Measurements from ENCODE around the gene KRT31.
"Not testable (repeated sequence)": the region's sequence is repeated elsewhere in the genome, so short reads cannot be mapped to it uniquely, and the experiment has no call there.

The KRT31 gene

GRCh38 chr17:41403404-41404023 is 6.1 kb upstream of the KRT31 start:
- Histone ChIP-seq H3K27me3 (ENCODE audit: insufficient read depth, poor library complexity, severe bottlenecking) (no peaks in the 10 kb centered on the region), H3K4me3 (ENCODE audit: severe bottlenecking) (no peak overlapping the region), H3K9me3 (ENCODE audit: severe bottlenecking) (no peaks in the 10 kb centered on the region), H3K4me1 (ENCODE audit: insufficient read depth, poor library complexity, severe bottlenecking) (peaks cover 17% of the 10 kb centered on the region), H3K36me3 (ENCODE audit: low read depth) (no peaks in the 10 kb centered on the region), H3K27ac (ENCODE audit: poor library complexity, severe bottlenecking) (no peak overlapping the region)
- ATAC-seq (ENCODE audit: low read depth) (no peak), DNase-seq (ENCODE audit: low spot score) (no peak)
- TF ChIP-seq CTCF (IDR thresholded peaks at IDR 0.05; ENCODE audit: poor library complexity, severe bottlenecking): no peak

- H3K4me1 ChIP-seq (ENCODE audit: insufficient read depth, poor library complexity, severe bottlenecking): peaks cover 17% of the 10 kb centered on the region
- H3K27ac ChIP-seq (ENCODE audit: poor library complexity, severe bottlenecking): no peak overlapping the region
- no peak for TF ChIP-seq CTCF (IDR thresholded peaks at IDR 0.05; ENCODE audit: poor library complexity, severe bottlenecking)
- ATAC-seq (ENCODE audit: low read depth) (no peak), DNase-seq (ENCODE audit: low spot score) (no peak)
- no peaks in the 10 kb centered on the region for H3K27me3 ChIP-seq (ENCODE audit: insufficient read depth, poor library complexity, severe bottlenecking)
- H3K4me3 ChIP-seq (ENCODE audit: severe bottlenecking): no peak overlapping the region
- no peaks in the 10 kb centered on the region for H3K9me3 ChIP-seq (ENCODE audit: severe bottlenecking)
- no peaks in the 10 kb centered on the region for H3K36me3 ChIP-seq (ENCODE audit: low read depth)
Observed at GRCh38 chr17:41402161-41402560, 4.8 kb upstream of the KRT31 start.

GRCh38 chr17:41396340-41396739 is 1.1 kb downstream of the KRT31 start:
- Histone ChIP-seq H3K4me3 (ENCODE audit: severe bottlenecking) (no peak overlapping the region), H3K4me1 (ENCODE audit: insufficient read depth, poor library complexity, severe bottlenecking) (peaks cover 8% of the 10 kb centered on the region), H3K9me3 (ENCODE audit: severe bottlenecking) (no peaks in the 10 kb centered on the region), H3K27ac (ENCODE audit: poor library complexity, severe bottlenecking) (no peak overlapping the region), H3K27me3 (ENCODE audit: insufficient read depth, poor library complexity, severe bottlenecking) (no peaks in the 10 kb centered on the region), H3K36me3 (ENCODE audit: low read depth) (no peaks in the 10 kb centered on the region)
- TF ChIP-seq CTCF (IDR thresholded peaks at IDR 0.05; ENCODE audit: poor library complexity, severe bottlenecking): no peak
- DNase-seq (ENCODE audit: low spot score): no peak
- ATAC-seq (ENCODE audit: low read depth): no peak

- TF ChIP-seq CTCF (IDR thresholded peaks at IDR 0.05; ENCODE audit: poor library complexity, severe bottlenecking): no peak
Observed at GRCh38 chr17:41395611-41396010, 1.8 kb downstream of the KRT31 start.

GRCh38 chr17:41395044-41395443 is 2.4 kb downstream of the KRT31 start:
- not testable (repeated sequence) for DNase-seq (ENCODE audit: low spot score); H3K9me3 ChIP-seq (ENCODE audit: severe bottlenecking); H3K4me3 ChIP-seq (ENCODE audit: severe bottlenecking); H3K4me1 ChIP-seq (ENCODE audit: insufficient read depth, poor library complexity, severe bottlenecking); ATAC-seq (ENCODE audit: low read depth); H3K27me3 ChIP-seq (ENCODE audit: insufficient read depth, poor library complexity, severe bottlenecking); H3K36me3 ChIP-seq (ENCODE audit: low read depth)
- peak overlapping the region; percentile 22 for H3K27ac ChIP-seq (ENCODE audit: poor library complexity, severe bottlenecking)

More at GRCh38 chr17:41395611-41396010, 1.8 kb downstream of the KRT31 start:
- Histone ChIP-seq H3K27ac (ENCODE audit: poor library complexity, severe bottlenecking) (no peak overlapping the region), H3K4me3 (ENCODE audit: severe bottlenecking) (no peak overlapping the region), H3K4me1 (ENCODE audit: insufficient read depth, poor library complexity, severe bottlenecking) (peaks cover 8% of the 10 kb centered on the region), H3K27me3 (ENCODE audit: insufficient read depth, poor library complexity, severe bottlenecking) (no peaks in the 10 kb centered on the region), H3K9me3 (ENCODE audit: severe bottlenecking) (no peaks in the 10 kb centered on the region), H3K36me3 (ENCODE audit: low read depth) (no peaks in the 10 kb centered on the region)
- no peak for ATAC-seq (ENCODE audit: low read depth)
- DNase-seq (ENCODE audit: low spot score): no peak

All from RWPE2 (cell line).